Endothelial cell of umbilical vein (primary cell): ENCODE measurements around the gene TMIE. TPM values are rescaled to one million over a fixed set of nuclear protein-coding genes. Genes with fewer than 3 reads are reported as not detected.

Experiments used
- BruUV-seq: library from RNA; stranded (reverse); fragments of 400-500 nt; replicated peaks from 2 replicates; lab custom pipeline; 2021; lab: Mats Ljungman, UMichigan
- CTCF ChIA-PET: fragments of 300-600, 350-600 bp; sonication (Branson Sonifier 250); formaldehyde crosslinking; loops from one replicate; lab custom pipeline; 2021; ENCODE audit warnings: antibody characterized with exemption, inconsistent platforms; lab: Charles Lee
- POLR2A ChIA-PET: fragments of 300-600, 350-600 bp; sonication (Branson Sonifier 250); formaldehyde crosslinking; loops from one replicate; lab custom pipeline; 2021; ENCODE audit warnings: antibody characterized with exemption, inconsistent platforms; lab: Charles Lee
- DNase-seq: peaks from one replicate; pipeline ENCODE4 v3.0.0-alpha.2; 2011; ENCODE audit warnings: low read depth, low spot score
- FAIRE-seq: peaks from 2 replicates; lab custom pipeline; 2011; peaks lifted over from hg19 to GRCh38; lab: Jason Lieb, UNC
- H2AFZ ChIP-seq: 2 replicates; pipeline ENCODE4 v1.6.0; 2012; ENCODE audit warnings: low read depth, low read length, control low read depth, inconsistent platforms
- H3K27ac ChIP-seq: 2 replicates; pipeline ENCODE4 v1.5.1; 2011; ENCODE audit warnings: low read depth, mild to moderate bottlenecking, control low read depth, low read length, moderate library complexity; ENCODE audit not compliant: insufficient read depth
- H3K27me3 ChIP-seq, 2 experiments: 2 replicates each; pipeline versions ENCODE4 v1.6.0 to v1.6.1; 2011; ENCODE audit warnings: low read length in 2 of 2, mixed read lengths in 1 of 2; ENCODE audit not compliant: control insufficient read depth in 2 of 2, insufficient read depth in 2 of 2
- H3K36me3 ChIP-seq, 2 experiments: 2 replicates in 1 of 2; 3 replicates in 1 of 2; pipeline ENCODE4 v1.5.1; 2011; ENCODE audit warnings: low read length in 2 of 2, mild to moderate bottlenecking in 1 of 2, moderate library complexity in 1 of 2; ENCODE audit not compliant: control insufficient read depth in 2 of 2, insufficient read depth in 2 of 2; ENCODE audit errors: extremely low read depth in 1 of 2
- H3K4me1 ChIP-seq: 3 replicates; pipeline ENCODE4 v1.5.1; 2011; ENCODE audit warnings: mild to moderate bottlenecking, low read length; ENCODE audit not compliant: control insufficient read depth, insufficient read depth; ENCODE audit errors: extremely low read depth
- H3K4me2 ChIP-seq: 2 replicates; pipeline ENCODE4 v1.6.1; 2011; ENCODE audit warnings: low read length, control low read depth, mixed read lengths; ENCODE audit not compliant: insufficient read depth
- H3K4me3 ChIP-seq, 3 experiments: fragments of 200-600 bp in 1 of 3; sonication (generic), shearing (Covaris generic) in 1 of 3; replicated peaks in 1 of 3; 2 replicates each; pipeline ENCODE4 v1.5.1; 2011 to 2016; ENCODE audit warnings: control low read depth in 3 of 3, low read length in 3 of 3, mild to moderate bottlenecking in 2 of 3, inconsistent platforms in 1 of 3, low read depth in 1 of 3, moderate library complexity in 1 of 3; ENCODE audit not compliant: insufficient read depth in 1 of 3
- H3K79me2 ChIP-seq: 2 replicates; pipeline ENCODE4 v1.6.0; 2012; ENCODE audit warnings: low read length, inconsistent platforms; ENCODE audit not compliant: control insufficient read depth, insufficient read depth
- H3K9ac ChIP-seq: replicated peaks from 2 replicates; pipeline ENCODE3; 2011; ENCODE audit warnings: low read length, control low read depth; ENCODE audit not compliant: insufficient read depth; ENCODE audit errors: extremely low read depth
- H3K9me1 ChIP-seq: replicated peaks from 3 replicates; pipeline ENCODE4 v1.6.0; 2011; ENCODE audit warnings: mild to moderate bottlenecking, low read length; ENCODE audit not compliant: control insufficient read depth, insufficient read depth; ENCODE audit errors: extremely low read depth
- H3K9me3 ChIP-seq: replicated peaks from 2 replicates; pipeline ENCODE4 v1.5.1; 2012; ENCODE audit warnings: low read length, inconsistent platforms; ENCODE audit not compliant: control insufficient read depth, insufficient read depth
- H4K20me1 ChIP-seq: replicated peaks from 2 replicates; pipeline ENCODE3; 2011; ENCODE audit warnings: mild to moderate bottlenecking, low read length; ENCODE audit not compliant: control insufficient read depth, insufficient read depth; ENCODE audit errors: extremely low read depth
- EZH2 ChIP-seq: IDR thresholded peaks from 2 replicates; pipeline ENCODE4 v1.6.1; 2012; ENCODE audit warnings: borderline replicate concordance, low read depth, mild to moderate bottlenecking, moderate library complexity, low read length, inconsistent platforms; ENCODE audit not compliant: severe bottlenecking
- FOS ChIP-seq: IDR thresholded peaks from 2 replicates; pipeline ENCODE4 v1.6.1; 2011; ENCODE audit warnings: mild to moderate bottlenecking, low read length, moderate library complexity, borderline replicate concordance; ENCODE audit not compliant: insufficient read depth
- GATA2 ChIP-seq: IDR thresholded peaks from 2 replicates; pipeline ENCODE4 v1.7.0; 2011; ENCODE audit warnings: low read depth, mild to moderate bottlenecking, moderate library complexity, mixed read lengths, low read length; ENCODE audit not compliant: insufficient read length, insufficient read depth
- JUN ChIP-seq: IDR thresholded peaks from 2 replicates; pipeline ENCODE4 v1.6.1; 2011; ENCODE audit warnings: borderline replicate concordance, low read depth; ENCODE audit not compliant: insufficient read length, insufficient read depth
- MYC ChIP-seq: IDR thresholded peaks from one replicate; pipeline ENCODE4 v1.6.1; 2011; ENCODE audit warnings: mild to moderate bottlenecking, low read depth, low read length
- POLR2A ChIP-seq: IDR thresholded peaks from 2 replicates; pipeline ENCODE4 v1.6.1; 2012; ENCODE audit warnings: low read depth, mild to moderate bottlenecking, control low read depth, low read length
- POLR2AphosphoS5 ChIP-seq: IDR thresholded peaks from 2 replicates; pipeline ENCODE4 v1.6.1; 2012; ENCODE audit warnings: low read depth, mild to moderate bottlenecking, control low read depth, low read length, moderate library complexity; ENCODE audit not compliant: insufficient read depth
- dilution Hi-C: fragments of 300-500 bp; cut with MboI; formaldehyde crosslinking; loops from one replicate; pipeline ENCODE4 v1.15.0; 2019; ENCODE audit warnings: low sequenced_read_pairs; ENCODE audit not compliant: extremely low pct_ligation_motif_present
- intact Hi-C: fragments of 100-400 bp; cut with micrococcal nuclease; formaldehyde crosslinking; loops from one replicate; pipeline ENCODE4 v1.10.0; 2022
- polyA plus RNA-seq, 4 experiments: library from polyadenylated mRNA; depleted of rRNA in 3 of 4; stranded (reverse) in 3 of 4; unstranded in 1 of 4; fragments of >200 nt; gene quantifications; 2 replicates each; pipeline versions ENCODE4 v1.2.1 to v1.2.3, GENCODE V29; 2011 to 2012; ENCODE audit warnings: missing spikeins in 1 of 4
- total RNA-seq: library from RNA; stranded (reverse); gene quantifications from 2 replicates; pipeline ENCODE4 v1.2.3, GENCODE V29; 2021
- TF ChIP-seq, protein P1 (sequence below), 2 donors: IDR thresholded peaks; 1 replicate in 1 of 2; 2 replicates in 1 of 2; pipeline ENCODE4 v1.5.1; 2011; ENCODE audit warnings: low read length in 2 of 2, mild to moderate bottlenecking in 2 of 2, moderate library complexity in 2 of 2, control low read depth in 1 of 2, inconsistent platforms in 1 of 2, low read depth in 1 of 2; ENCODE audit not compliant: insufficient read depth in 1 of 2; ENCODE audit errors: extremely low read depth in 1 of 2

The TMIE gene
- total and polyA plus RNA-seq, 2 donors (not counting 3 experiments of a cell fraction or from before 2014, with no cell fraction given) = 0.15 to 0.27 TPM

DNA sequence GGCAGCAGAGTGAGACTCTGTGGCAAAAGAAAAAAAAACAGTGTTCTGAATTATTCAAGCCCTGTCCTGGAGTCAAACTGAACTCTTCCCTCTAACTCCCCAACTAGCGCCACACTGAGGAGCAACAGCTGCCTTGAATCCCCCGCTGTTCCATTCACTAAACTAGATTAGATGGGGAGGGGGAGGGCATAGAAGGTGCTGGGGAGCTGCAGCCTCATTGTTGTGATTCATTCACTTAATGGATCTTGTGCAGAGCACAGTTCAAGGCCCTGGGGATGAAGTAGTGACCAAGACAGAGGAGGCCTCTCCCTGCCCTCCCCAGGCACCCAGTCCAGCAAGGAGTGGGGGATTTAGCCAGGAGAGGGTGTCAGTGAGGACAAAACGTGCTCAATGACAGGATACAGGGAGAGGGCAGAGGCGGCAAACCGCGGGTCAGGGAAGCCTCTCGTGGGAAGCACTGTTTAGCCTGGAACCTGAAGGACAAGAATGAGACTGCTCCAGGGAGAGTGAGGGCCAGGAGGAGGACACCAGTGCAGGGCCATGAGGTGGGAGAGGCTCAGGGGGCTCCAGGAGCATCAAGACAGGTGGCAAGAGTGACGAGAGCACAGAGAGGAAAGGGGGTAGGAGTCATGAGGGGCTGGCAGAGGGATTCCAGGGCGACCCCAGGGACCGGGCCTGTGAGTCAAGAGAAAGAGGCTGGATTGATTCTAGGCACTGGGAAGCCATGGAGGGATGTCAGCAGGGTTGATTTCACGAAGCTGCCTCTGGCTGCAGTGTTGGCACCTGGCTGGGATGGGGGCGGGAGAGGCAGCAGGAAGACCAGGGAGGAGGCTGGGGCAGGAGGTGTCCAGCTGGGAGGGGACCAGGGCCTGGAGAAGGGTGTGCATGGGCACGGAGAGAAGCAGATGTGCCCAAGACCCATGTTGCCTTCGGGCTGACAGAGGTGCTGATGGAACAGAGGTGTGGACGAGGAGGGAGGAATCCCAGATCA, 39.1 kb upstream of the TMIE start:
- BruUV-seq = no TSS peak
- no peaks in the 10 kb centered on the region for H4K20me1 ChIP-seq
- no peak overlapping the region for H2AFZ ChIP-seq
- no peaks in the 10 kb centered on the region for H3K79me2 ChIP-seq
- no peaks in the 10 kb centered on the region for H3K4me1 ChIP-seq
- H3K9me1 ChIP-seq = no peaks in the 10 kb centered on the region
- intact Hi-C loops (no loop called here), dilution Hi-C loops (no loop called here)
- H3K27me3 ChIP-seq = no peaks in the 10 kb centered on the region
- no peaks in the 10 kb centered on the region for H3K36me3 ChIP-seq
- ChIA-PET CTCF (interaction anchor here (1.0 to 2.7 kb wide), 2 partner anchors 32 to 173 kb away, joined by 3 to 14 read pairs; no protein-coding TSS in a partner anchor), POLR2A (no interaction called here)
- no peak overlapping the region for H3K4me2 ChIP-seq
- H3K9ac ChIP-seq = no peak overlapping the region
- DNase-seq = no peak
- no peaks in the 10 kb centered on the region for H3K9me3 ChIP-seq
- H3K27ac ChIP-seq = no peak overlapping the region
- TF ChIP-seq EZH2 (no peak), MYC (no peak), FOS (no peak), JUN (no peak), GATA2 (no peak), POLR2AphosphoS5 (no peak), POLR2A (no peak)
- TF ChIP-seq, protein P1, sequence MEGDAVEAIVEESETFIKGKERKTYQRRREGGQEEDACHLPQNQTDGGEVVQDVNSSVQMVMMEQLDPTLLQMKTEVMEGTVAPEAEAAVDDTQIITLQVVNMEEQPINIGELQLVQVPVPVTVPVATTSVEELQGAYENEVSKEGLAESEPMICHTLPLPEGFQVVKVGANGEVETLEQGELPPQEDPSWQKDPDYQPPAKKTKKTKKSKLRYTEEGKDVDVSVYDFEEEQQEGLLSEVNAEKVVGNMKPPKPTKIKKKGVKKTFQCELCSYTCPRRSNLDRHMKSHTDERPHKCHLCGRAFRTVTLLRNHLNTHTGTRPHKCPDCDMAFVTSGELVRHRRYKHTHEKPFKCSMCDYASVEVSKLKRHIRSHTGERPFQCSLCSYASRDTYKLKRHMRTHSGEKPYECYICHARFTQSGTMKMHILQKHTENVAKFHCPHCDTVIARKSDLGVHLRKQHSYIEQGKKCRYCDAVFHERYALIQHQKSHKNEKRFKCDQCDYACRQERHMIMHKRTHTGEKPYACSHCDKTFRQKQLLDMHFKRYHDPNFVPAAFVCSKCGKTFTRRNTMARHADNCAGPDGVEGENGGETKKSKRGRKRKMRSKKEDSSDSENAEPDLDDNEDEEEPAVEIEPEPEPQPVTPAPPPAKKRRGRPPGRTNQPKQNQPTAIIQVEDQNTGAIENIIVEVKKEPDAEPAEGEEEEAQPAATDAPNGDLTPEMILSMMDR (IDR thresholded peaks at IDR 0.05; ENCODE audit: extremely low read depth in 1 of 2, insufficient read depth in 1 of 2, low read depth in 1 of 2, low read length in 2 of 2) = no peak
- no peak for FAIRE-seq
- no peak overlapping the region for H3K4me3 ChIP-seq
